HG03558 (cell line): ENCODE data around the gene GGACT.

Experiments used
- ATAC-seq: cut with Tn5 transposase; IDR thresholded peaks from one replicate; pipeline ENCODE4 v1.9.1; 2021; ENCODE audit warnings: moderate number of reproducible peaks; ENCODE audit not compliant: unreplicated experiment; ENCODE audit errors: extremely low read depth

GGACT gene

DNA sequence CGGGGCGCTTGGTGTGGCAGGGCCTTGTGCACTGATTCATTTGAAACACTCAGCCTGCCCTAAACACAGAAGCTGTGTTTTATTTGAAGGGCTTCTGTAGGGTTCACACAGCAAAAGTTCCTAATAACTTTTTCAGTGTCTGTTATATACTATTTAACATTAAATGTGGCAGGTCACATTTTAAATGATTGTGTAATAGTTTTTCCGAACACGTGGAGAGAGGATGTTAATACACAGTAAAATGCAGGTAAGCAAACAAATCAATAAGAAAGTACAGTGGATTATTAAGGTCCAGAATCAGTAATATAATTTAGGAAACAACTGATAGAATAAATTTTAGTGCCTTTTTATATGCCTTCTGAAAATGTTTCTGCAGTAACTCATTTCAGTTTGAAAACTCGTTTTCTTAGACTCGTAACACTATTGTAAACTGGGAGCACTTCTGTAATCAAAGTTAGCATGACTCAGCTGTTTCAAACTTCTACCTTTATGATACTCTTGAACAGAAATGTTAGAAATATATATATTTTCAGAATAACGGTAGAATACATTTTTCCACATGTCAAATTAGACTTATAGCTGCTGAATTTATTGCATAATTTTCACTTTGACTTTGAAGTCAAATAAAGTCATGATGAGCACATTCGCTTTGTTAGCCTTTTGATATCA lies 70.1 kb downstream of the GGACT start:
- no peak for ATAC-seq

DNA sequence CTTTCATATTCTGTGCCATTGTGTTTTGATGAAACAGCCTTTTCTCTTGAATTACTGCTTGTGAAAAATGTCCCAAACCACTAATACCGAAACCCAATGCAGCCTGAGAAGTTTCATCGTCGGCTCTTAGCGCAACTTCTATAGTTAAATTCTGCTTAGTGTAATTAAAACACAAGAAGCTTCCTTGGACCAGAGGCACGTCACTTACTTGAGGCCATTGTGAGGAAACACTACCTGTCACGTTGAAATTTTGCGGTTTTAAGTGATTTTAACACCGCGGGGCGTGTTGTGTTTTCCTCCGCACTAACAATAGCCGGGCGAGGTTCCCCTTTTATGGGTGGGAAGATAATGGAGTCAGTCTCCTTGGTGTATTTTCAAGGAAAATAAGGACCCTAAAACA lies 70.9 kb downstream of the GGACT start:
- no peak for ATAC-seq

DNA sequence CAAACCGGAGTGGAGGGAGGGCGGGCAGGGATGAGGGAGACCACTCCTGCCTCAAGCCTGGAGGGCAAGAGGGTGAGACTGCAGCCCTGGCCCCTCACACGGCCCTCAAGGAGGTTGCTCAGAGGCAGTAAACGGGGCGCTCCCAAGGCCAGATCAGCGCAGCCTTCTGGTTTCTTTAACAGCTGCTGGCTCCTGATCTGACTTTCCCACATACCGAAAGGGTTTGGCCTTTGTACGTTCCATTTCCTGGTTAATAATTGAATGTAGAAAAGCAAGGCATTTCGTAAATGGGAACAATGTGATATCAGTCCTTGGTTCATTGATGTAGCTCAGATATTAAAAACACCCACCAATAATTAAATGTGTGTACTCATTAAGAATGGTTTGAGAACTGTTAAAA lies 71.5 kb downstream of the GGACT start:
- no peak for ATAC-seq

DNA sequence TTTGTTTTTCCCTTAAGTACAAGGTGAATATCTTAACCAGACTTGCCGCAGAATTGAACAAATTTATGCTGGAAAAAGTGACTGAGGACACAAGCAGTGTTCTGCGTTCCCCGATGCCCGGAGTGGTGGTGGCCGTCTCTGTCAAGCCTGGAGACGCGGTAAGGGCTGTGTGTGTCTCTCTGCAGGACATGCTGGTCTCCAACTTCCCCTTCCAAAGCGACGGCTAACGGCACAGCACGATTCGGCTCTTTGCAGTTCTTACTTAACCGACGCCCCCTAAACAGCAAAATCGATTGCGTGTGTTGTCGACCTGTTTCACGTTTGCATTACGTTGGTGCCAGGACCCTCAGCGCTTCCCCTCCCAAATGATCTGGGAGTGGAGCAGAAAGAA lies 73.2 kb downstream of the GGACT start:
- no peak for ATAC-seq

DNA sequence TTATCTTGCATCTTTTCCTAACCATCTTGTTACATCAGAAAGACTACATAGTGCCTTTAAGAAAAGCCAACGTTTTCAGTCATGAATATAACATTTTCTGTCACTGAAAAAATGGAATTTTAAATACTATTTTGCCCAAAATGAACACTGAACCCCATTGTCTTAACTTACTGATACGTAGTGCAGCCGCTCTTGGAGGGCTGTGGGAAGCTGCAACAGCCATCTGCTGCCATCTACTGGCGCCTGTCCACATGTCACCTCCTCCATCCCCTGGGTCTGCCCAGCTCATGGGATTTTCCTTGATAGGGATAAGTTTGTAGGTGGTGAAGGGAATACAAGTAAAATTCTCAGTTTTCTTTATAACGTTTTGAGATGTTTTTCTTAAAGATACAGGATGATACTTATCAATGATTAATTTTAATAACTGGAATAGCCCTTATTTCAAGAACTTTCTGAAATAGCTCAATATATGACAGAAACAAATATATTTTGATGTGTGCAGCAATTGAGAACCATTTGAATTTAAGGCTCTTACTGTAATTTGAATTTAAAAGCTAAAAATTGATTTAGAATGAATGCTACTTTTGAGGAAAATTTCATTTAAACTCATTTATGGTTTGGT lies 73.7 kb downstream of the GGACT start:
- peak; percentile 55 for ATAC-seq

DNA sequence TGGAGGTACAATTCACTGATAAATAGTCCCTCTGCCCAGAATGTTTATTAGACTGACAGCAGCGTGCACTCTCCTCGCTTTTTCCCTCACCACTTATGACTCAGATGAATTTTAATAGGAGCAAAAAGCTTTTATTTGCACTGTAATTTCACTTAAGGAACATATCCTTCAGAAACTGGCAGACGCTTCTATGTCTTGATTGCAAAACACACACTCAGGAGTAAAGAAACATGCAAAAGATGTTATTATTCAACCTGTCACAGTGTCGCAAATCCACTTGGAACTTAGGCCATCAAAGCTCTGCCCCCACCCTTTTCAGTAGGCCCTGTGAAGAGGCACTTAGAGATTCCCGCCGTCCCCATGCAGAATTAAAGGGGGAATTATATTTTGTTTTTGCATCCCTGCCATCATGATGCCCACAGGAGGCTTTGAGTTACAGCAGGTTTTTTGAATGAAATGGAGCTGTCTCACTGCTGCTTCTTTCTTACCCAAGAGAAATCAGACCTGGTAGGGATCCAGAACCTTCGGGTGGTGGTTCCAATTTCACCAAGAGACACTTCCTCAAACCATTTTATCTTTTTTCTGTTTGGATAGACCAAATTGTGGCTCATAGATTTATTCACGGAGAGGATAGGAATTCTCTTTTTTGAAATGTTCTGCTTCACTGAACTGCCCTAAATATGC lies 74.5 kb downstream of the GGACT start:
- ATAC-seq, result no peak

DNA sequence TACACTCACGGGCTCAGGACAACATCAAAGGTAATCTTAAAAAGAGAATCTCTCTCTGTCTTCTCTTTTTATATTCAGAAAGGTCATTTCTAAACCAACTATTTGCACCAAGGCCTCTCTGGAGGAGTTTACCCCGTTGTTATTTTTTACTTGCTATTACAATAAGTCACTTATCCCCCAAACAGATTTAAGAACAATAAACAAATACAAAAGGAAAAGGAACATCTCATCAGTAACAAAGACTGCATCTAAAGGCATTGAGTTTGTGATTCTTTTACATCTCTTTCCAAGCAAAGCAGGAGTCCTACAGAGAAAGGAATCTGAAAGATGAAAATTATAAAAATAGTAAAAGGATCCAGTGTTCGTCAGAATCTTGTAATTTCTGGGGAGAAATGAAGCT lies 75.4 kb downstream of the GGACT start:
- no peak for ATAC-seq

DNA sequence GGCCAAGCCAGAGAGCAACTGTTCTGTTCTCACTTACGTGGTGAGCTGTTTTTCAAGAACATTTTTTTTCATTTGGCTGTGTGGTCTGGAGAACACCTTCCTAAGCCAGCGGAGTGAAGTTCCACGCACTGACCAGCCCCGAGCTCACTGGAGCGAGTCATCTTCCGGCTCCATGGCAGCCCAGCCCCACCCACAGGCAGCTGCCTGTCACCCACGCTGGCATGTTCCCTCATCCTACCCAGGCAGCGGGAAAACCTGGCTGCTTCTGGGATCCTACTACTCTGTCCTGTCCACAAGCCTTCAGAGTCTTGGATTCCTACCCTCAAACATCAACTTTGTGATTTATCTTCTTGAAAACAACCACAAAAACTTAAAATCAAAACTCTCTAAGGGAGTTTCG lies 76.2 kb downstream of the GGACT start:
- ATAC-seq, result no peak

DNA sequence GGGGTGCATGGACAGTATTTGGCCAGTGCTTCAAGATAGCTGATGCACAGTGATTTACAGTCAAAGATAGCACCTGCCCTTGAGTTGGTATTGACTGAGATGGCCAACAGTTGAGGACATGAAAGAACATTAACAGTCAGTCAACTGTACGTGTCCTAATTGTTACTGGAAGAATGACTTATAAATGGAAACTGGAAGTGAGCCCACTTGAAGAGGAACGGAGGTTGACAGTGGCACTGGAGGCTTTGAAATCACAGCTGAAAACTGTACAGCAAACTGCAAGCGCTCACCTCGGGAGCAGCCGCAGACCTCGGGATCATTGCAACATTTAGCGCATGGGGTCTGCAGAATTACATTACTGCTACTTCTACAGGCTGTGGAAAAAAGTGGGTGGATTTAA lies 77.1 kb downstream of the GGACT start:
- no peak for ATAC-seq

DNA sequence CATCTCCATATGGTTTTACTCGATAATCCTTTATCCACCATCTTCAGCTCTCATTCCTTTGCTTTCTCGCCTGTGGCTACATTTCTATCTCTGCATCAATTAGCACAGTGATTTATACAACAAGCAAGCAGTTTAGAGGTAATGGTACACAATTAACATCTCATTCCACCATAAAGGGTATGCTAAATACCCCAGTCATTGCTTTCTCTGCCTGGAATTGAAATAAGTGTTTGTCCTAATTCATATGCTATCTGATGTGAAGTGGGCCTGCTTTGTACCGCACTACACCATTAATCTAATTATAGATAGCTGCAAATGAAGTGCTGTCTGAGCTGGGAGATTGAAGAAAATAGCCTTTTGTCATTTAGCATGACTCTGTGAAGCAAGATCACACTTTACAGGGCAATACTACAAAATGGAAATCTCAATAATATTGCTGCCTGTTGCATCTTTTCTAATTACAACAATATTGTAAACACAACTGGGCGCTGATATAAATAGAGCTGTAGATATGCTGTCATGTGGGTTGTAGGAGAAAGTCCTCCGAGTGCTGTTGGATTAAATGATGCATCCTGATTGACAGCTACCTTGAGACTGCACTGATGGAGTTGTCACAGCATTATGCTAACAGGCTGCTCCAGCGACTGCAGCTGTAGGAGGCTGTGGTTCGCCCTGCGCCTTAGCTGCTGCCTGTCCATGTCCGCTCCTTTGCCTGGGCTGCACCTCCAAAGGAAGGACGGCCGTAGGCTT lies 78.2 kb downstream of the GGACT start:
- ATAC-seq, result no peak

DNA sequence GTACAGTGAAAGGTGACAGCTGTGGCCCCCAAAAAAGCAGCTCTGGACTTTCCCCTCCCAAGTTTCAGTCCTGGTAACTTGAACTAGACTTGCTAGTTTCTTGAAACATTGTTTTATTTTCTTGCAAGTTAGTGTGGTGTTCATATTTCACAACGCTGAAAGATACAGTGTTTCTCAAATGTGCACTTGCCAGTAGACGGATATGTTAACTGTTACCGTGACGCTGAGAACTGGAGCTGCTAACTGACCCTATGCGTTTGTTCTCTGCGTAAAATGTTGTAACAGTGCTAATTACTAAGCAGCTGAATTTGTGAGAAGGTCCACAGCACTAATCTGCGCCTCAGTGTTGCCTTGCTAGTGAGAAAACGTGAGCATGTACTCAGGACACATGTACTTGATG lies 79.6 kb downstream of the GGACT start:
- ATAC-seq, result no peak

DNA sequence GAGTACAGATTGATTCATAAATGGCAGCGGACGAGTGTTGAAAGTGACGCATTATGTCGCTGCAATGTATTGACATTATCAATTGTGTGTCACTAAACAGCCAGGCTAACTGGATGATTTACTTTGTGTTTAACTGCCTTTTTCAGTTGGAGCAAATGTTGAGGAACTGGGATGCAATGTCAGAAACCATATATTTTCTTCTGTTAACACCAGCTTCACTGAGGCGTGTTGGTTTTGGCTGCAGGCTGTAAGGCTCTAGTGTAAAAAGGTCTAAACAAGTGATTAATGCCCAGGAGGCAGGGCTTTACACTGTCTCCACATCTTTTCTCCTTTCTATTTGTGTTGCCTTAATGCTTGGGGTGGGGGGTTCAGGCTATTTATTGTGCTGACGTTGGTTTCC lies 80.1 kb downstream of the GGACT start:
- no peak for ATAC-seq

DNA sequence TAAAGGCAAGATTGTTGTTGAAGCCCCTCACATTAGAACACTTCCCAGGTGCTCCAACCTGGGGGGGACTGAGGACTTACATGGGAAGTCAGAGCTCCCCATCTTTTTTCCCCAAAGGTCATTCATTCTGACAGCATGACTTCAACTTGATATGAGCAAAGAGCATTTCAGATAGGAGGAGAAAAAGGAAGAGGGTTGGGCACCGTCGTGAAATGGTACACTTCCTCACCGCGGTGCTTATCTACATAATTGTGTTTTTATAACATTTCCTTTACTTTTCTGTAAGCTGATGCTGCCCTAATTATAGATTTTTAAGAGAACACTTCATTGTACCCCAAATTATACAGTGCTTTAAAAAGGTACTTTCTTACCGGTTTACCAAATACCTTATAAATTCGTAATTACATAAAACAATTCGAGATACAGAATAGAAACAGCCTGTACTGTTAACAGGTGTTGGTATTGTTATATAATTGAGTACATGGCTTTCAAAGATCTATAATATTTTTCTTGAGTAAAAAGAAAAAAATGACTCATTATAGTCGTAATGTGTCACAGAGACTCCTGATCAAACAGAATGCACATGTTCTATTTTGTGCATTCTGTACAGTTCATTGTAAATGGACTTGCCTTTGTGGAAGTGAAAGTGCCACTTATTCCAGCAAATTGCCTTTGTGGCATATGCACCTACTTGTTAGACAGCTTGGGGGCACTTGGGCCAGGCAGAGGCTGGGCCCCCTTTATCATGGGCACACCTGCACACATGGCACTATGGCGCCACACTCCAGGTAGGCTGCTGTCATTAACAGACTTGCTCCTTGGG lies 81.8 kb downstream of the GGACT start:
- no peak for ATAC-seq

DNA sequence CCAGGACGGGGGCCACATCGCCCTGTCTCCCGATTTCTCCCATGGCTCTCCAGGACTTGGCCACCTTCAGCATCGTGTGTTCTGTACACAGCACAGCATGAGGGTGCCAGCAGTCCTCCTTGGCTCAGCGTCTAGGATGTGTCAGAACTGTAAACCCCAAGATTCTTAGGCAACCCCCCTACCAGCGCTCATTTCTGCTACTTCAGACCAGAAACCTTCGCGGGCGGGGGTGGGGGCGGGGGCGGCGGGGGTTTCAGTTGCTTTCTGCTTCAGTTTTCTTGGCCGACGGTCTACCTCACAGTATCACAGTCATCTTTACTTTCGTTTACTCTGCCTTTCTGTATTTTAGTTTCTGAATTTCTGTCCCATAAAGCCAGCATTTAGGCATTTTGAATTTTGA lies 82.4 kb downstream of the GGACT start:
- ATAC-seq, result peak; percentile 36

DNA sequence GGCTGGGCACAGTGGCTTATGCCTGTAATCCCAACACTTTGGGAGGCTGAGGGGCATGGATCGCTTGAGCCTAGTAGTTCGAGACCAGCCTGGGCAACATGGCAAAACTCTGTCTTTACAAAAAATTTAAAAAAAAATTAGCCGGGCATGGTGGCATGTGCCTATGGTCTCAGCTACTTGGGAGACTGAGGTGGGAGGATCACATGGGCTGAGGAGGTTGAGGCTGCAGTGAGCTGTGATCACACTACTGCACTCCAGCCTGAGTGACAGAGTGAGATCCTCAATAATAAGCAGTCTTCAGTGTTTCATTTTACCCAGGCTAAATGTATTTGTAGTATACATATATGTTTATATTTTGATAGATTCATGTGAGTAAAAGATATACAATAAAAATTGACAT lies 85.0 kb downstream of the GGACT start:
- ATAC-seq, result no peak

DNA sequence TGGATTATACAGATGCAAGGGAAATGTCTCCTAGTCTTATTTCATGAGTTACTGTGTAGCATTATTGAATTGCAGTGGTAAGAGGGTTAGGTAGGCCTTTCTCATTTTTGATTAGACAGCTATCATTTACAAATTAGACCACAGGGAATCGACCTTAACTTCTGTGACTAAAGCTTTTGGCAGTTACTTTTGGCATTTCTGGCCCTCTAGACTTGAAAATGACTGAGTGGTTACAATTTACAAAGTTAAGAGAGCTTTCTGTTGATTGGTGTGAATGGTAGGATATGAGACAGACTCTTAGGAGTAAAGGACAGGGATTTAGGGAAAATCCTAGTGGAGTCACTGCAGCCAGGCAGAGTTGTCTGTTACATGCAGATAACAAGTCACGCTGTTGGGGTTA lies 86.1 kb downstream of the GGACT start:
- ATAC-seq, result no peak

DNA sequence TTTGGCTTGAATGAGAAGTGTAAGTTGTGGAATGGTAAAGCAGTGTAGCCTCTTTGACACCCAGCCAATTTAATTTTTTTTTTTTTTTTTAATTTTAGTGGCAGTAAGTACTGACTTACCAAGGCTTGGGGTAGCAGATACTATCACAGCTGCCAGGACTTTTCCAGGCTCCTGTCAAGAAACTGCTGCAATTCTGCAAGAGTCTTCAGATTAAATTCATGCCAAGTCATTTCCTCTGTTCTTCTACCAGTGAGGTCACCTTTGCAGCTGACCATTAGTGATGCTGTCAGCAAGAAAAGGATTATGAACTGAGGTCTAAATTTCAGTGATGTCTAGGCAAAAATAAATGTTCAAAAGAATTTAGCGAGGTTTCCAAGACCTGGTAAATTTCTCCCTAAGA lies 91.2 kb downstream of the GGACT start:
- no peak for ATAC-seq

DNA sequence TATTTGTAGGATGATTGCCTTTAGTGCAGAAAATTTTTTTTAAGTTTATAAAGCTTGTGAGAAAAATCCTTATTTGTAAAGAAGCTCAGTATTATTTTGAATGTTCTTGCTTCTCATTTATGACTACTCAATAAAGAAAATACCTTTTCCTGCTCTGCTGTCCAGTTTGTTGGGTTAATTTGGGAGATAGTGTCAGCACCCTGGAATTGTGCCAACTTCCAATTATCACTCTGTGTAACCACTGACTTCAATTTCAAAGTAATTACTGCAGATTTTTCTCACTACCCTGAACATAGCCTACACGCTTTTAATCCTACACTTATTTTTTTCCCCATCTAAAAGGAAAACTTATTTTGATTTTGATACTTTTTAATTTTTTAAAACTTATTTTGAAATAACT lies 93.1 kb downstream of the GGACT start:
- ATAC-seq, result no peak

DNA sequence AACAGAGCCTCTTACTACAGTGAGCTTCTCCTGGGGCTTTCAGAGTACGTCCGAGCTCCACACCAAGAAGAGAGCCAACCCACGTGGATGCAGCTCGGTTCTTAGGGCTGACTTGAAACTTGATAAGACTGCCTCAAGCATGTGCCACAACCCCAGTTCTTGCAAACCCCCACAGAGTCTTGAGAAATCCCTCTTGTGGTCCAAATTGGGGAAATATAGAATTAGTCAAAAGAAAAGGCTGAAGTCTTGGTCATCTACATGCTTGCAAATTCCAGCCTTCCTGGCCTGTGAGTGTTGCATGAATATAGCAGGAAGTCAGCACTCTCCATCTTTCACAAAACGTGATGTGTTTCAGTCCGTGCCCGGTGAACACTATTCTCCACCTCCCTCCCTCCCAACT lies 95.2 kb downstream of the GGACT start:
- ATAC-seq, result no peak

DNA sequence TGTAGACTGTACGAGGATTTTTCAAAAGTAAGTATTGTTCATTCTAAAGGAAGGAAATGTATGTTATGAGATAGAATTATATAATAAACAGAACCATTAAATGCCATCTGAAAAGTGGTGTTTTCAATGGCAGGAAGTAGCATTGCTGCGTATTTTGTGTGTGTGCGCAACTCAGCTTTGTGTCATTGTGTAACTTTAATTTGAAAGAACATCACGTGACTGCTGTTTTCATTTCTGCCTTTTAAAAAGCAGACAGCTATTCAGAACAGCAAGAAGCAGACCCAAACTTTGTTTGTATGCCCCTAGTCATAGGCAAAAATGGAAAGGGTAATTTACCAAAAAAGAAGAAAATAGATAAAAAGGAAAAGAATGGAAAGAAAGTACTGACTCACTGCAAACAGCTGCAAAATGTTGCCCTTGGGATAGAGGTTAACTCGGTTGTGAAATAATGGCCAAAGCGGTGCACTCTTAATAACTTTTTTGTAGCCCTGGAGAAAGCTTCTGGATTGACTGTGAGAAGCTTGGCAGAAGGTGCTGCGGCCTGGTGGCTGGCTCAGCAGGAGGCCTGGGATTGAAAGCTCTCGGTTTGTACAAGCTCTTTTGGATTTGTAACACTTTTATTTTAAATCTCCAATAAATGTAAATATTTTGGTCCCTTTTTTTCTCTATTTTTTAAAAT lies 97.3 kb downstream of the GGACT start:
- ATAC-seq, result no peak
